ENCODE results near the gene CERK.
"Not testable (repeated sequence)": the region's sequence is repeated elsewhere in the genome, so short reads cannot be mapped to it uniquely, and the experiment has no call there.

The CERK gene

GRCh38 chr22:46642840-46643480, 95.1 kb downstream of the CERK start:
- not testable (repeated sequence) for DNase-seq (ENCODE audit: low spot score)

DNA sequence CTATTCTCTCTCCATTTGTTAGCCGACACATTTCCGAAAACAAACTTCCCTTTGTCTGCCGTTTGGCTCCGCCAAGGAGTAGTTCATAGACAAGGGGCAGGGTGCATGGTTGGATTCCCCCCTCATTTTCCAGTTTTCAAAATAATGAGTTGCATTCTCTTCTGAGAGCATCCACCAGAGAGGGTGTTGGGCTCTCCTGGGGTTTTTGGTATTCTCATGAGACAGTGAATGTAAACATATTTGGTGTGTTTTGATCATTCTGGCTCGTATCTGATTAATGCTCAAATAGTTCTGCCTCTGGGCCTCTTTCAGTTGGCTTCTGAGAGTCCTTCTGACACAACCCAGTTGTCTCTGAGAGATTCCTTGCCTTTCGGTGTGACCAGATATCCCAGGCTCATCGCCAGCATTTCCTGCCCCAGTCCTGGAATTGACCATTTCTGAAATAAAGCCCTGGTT, 96.2 kb downstream of the CERK start:
- no peak for DNase-seq (ENCODE audit: low spot score)

DNA sequence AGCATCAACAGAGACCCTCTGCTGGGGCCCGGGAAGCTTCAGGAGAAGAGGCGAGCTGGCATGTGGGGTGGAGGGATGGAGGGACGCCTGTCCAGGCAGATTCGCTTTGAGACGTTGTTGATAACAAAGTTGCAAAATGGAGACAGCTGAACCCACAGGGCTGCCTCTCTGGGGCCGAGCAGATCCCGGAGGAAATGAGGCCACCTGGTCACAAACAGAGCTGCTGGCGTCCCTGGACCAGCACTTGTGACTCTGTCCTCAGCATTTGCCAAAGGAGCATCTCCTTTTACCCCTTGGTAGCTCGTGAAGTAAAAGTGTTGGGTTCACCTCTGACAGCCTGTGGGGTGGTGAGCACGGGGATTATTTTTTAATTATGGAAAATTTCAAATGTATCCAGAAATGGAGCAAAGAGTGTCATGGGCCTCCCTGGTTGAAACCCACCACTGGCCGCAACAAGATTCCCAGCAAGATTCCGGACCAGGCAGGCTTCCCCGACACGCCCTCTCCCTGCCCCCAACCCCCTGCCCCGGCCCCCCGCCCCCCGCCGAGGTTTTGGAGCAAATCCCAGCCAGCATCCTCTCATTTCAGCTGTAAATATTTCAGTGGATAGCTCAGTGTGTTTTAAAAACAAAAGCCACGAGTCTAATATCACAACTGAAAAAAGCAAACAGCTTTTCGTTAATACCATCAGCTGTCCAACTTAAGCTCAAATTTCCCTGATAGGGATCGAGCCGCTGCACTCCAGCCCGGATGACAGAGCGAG, 97.6 kb downstream of the CERK start:
- DNase-seq (ENCODE audit: low spot score): no peak

DNA sequence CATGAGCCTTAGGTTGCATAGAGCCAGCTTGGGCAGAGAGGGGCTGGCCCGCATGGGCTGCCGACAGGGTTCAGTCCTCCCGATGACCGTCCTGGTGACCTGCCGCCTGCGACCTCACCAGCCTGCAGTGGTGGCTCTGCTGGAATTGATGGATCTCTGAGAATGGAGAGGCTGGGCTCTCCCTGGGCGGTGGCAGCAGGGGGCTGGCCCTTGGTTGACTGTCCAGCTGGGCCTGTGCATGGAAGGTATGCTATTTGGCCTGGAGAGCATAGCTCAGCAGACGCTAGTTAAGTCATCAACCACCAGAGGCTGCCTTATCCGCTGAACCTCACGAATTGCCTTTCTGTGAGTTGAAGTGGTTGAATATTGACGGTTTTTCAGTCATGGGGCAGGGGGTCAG, 98.2 kb downstream of the CERK start:
- DNase-seq (ENCODE audit: low spot score): no peak

GRCh38 chr22:46638601-46639431, 99.2 kb downstream of the CERK start:
- peak; percentile 71 for DNase-seq (ENCODE audit: low spot score)

DNA sequence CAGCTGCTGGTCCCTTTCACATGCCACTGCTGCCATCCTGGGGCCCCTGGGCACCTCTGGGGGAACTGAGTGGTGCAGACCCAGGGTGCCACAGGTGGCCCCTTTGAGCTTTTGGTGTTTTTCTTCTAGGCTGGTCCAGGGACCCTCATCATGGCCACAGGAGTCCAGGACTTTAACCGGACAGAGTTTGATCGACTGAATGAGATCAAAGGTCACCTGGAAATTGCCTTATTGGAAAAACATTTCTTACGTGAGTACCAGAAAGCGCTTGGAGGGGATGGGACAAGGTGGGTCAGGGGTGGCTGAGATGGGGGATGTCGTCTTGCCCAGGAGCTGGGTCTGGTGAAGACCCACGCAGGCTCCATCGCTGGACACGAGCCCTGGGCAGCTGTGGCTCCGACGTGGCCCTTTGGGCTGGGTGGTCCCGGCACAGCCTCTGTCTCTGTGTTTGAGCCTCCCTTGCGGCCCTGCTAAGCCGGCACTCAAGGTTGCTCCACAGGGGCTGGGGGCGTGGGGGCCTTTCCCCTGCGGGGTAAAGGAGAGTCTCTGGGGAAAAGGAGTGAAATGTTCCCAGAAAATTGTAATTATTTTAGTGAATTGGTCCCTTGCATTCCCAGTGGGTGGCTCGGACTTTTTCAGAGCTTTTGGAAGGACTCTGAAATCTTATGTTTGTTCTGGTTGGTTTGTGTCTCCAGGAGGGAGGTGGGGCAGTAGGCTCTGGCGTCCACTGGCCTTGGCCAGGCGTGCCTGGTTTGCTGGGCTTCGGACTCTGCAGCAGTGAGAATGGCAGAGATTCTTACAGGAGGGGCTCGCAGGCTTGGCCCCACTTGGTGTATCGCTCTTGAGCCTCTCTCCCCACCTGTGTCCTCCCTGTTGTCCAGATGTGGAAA, 100.1 kb downstream of the CERK start:
- no peak for DNase-seq (ENCODE audit: low spot score)

GRCh38 chr22:46636221-46637002, 101.6 kb downstream of the CERK start:
- no peak for DNase-seq (ENCODE audit: low spot score)

GRCh38 chr22:46635756-46636155, 102.3 kb downstream of the CERK start:
- peak; percentile 81 for DNase-seq (ENCODE audit: low spot score)

DNA sequence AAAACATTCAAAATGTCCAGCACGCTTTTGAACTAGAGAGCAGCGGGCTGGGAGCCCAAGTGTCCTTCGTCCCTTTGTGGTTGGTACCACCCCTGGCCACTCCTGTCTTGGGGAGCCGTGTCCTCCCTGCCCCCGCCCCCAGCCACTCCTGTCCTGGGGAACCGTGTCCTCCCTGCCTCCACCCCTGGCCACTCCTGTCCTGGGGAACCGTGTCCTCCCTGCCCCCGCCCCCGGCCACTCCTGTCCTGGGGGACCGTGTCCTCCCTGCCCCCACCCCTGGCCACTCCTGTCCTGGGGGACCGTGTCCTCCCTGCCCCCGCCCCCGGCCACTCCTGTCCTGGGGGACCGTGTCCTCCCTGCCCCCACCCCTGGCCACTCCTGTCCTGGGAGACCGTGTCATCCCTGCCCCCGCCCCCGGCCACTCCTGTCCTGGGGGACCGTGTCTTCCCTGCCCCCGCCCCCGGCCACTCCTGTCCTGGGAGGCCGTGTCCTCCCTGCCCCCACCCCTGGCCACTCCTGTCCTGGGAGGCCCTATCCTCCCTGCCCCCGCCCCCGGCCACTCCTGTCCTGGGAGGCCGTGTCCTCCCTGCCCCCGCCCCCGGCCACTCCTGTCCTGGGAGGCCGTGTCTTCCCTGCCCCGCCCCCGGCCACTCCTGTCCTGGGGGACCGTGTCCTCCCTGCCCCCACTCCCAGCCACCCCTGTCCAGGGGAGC, 102.9 kb downstream of the CERK start:
- not testable (repeated sequence) for DNase-seq (ENCODE audit: low spot score)

Data from HuH-7 (cell line).